ENCODE measurements around the gene KRTAP3-2. TPM values are rescaled to one million over a fixed set of nuclear protein-coding genes. Genes with fewer than 3 reads are reported as not detected.

The KRTAP3-2 gene
- total RNA-seq, 1 donor = not detected

DNA sequence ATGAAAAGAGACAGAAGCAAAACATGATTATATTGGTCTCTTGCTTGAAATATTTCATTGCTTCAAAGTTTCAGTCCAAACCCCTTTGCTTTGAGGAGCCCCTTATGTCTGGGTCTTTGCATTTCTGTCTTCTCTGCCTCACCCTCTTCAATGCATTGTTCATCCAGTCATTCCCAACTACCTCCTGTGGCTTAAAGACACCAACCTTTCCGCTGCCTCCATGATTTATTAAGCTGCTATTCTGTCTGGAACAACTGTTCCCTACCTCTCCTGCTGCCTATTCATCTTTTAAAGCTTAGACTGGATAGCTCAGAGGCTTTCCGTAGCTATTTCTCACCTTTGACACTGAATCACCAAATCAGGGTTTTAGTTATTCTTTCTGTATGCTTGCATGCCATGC is 2.3 kb downstream of the KRTAP3-2 start:
- no peak for DNase-seq (ENCODE audit: low read depth)
- H3K4me3 ChIP-seq (ENCODE audit: low read depth, low read length) = no peak overlapping the region
- TF ChIP-seq, protein P1, sequence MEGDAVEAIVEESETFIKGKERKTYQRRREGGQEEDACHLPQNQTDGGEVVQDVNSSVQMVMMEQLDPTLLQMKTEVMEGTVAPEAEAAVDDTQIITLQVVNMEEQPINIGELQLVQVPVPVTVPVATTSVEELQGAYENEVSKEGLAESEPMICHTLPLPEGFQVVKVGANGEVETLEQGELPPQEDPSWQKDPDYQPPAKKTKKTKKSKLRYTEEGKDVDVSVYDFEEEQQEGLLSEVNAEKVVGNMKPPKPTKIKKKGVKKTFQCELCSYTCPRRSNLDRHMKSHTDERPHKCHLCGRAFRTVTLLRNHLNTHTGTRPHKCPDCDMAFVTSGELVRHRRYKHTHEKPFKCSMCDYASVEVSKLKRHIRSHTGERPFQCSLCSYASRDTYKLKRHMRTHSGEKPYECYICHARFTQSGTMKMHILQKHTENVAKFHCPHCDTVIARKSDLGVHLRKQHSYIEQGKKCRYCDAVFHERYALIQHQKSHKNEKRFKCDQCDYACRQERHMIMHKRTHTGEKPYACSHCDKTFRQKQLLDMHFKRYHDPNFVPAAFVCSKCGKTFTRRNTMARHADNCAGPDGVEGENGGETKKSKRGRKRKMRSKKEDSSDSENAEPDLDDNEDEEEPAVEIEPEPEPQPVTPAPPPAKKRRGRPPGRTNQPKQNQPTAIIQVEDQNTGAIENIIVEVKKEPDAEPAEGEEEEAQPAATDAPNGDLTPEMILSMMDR (IDR thresholded peaks at IDR 0.05; ENCODE audit: insufficient read depth, low read depth, low read length) = no peak

GRCh38 chr17:40996829-40997228 is 2.9 kb downstream of the KRTAP3-2 start:
- DNase-seq (ENCODE audit: low read depth) = no peak
- TF ChIP-seq, protein P1 (IDR thresholded peaks at IDR 0.05; ENCODE audit: insufficient read depth, low read depth, low read length) = no peak
- no peak overlapping the region for H3K4me3 ChIP-seq (ENCODE audit: low read depth, low read length)

DNA sequence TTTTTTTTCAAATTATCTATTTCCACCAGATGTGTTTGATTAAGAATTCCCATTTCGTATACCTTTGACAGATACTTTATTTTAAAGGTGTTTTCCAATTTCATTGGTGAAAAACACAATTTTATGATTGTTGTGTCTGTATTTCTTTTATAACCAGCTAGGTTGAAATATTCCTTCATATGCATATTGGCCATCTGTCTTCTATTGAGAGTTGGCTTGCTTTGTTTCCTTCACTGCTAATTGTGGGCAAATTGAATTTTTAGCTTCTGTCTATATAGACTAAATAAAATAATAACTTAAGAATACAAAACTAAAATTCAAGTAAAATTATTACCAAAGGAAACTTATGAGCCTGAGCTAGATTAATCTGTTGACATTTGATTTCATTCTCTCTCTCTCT is 4.6 kb downstream of the KRTAP3-2 start:
- no peak overlapping the region for H3K4me3 ChIP-seq (ENCODE audit: low read depth, low read length)
- DNase-seq (ENCODE audit: low read depth) = no peak
- TF ChIP-seq, protein P1 (IDR thresholded peaks at IDR 0.05; ENCODE audit: insufficient read depth, low read depth, low read length) = no peak

DNA sequence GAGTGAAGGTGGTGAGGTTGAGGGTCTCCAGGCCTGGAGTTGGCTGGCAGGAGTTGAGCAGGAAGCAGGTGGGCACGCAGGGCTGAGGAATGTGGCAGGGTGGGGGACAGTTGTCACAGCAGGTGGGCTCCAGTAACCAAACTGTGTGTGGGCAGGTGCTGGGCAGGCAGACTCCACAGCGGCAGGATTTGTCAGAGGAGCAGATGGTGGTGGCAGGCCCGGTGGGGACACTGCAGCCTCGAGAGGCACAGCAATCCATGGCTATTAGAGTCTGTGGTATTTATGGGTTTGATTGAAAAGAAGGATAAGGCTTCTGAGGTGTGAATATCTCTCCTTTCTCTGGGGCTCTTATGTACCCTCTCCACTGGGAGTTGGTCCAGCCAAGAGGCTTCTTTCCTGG is 5.9 kb downstream of the KRTAP3-2 start, which contains the start of gene KRTAP3-3:
Gene KRTAP3-3, minus strand, starts transcription at position 326 of the 400 bp plus-strand sequence. Its CDS starts 67 bp downstream, at position 259.
- TF ChIP-seq, protein P1 (IDR thresholded peaks at IDR 0.05; ENCODE audit: insufficient read depth, low read depth, low read length) = no peak
- no peak within 1 kb of the TSS for H3K4me3 ChIP-seq (ENCODE audit: low read depth, low read length)
- DNase-seq (ENCODE audit: low read depth) = no peak

GRCh38 chr17:40993084-40993483 is 6.6 kb downstream of the KRTAP3-2 start:
- TF ChIP-seq, protein P1 (IDR thresholded peaks at IDR 0.05; ENCODE audit: insufficient read depth, low read depth, low read length) = no peak
- DNase-seq (ENCODE audit: low read depth) = no peak
- H3K4me3 ChIP-seq (ENCODE audit: low read depth, low read length) = no peak overlapping the region

DNA sequence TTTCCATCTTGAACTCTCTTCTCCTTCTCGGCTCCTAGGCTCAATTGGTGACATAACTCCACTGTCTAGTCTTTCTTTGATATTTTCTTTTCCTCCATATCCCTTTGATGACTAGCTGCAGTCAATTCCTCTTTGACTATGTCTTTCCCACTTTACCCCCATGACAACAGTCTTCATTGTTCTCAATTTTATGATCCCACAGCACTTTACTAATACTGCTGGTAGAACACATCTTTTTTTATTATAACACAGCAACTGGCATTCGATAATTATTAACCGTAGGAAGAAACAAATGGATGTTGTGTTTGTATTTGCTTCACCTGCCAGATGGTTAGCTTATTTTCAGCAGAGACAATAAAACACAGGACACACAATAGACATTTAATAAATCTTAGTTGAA is 7.0 kb downstream of the KRTAP3-2 start:
- H3K4me3 ChIP-seq (ENCODE audit: low read depth, low read length) = no peak overlapping the region
- TF ChIP-seq, protein P1 (IDR thresholded peaks at IDR 0.05; ENCODE audit: insufficient read depth, low read depth, low read length) = no peak
- DNase-seq (ENCODE audit: low read depth) = no peak

- no peak overlapping the region for H3K4me3 ChIP-seq (ENCODE audit: low read depth, low read length)
- DNase-seq (ENCODE audit: low read depth) = no peak
- TF ChIP-seq, protein P1 (IDR thresholded peaks at IDR 0.05; ENCODE audit: insufficient read depth, low read depth, low read length) = no peak
These were observed 12.8 kb downstream of the KRTAP3-2 start for GRCh38 chr17:40986920-40987319.
